HL-60 (cell line): ENCODE data around the gene PACS1.

Experiments
- DNase-seq, 2 experiments: peaks; one replicate each; pipeline ENCODE4 v3.0.0-alpha.2; 2010 to 2020; ENCODE audit warnings: low read depth in 1 of 2, low spot score in 1 of 2
- H3K27ac ChIP-seq: fragments of 250-450 bp; sonication (Bioruptor Pico); replicated peaks from 2 replicates; pipeline ENCODE4 v1.5.1; 2020; ENCODE audit warnings: mild to moderate bottlenecking, moderate library complexity
- H3K27me3 ChIP-seq: fragments of 250-450 bp; sonication (Bioruptor Pico); 2 replicates; pipeline ENCODE4 v1.5.1; 2021; ENCODE audit warnings: mild to moderate bottlenecking, moderate library complexity; ENCODE audit not compliant: insufficient read depth, poor library complexity, severe bottlenecking
- H3K4me3 ChIP-seq: replicated peaks from 2 replicates; pipeline ENCODE4 v1.5.1; 2011; ENCODE audit warnings: mild to moderate bottlenecking, control low read depth, low read length; ENCODE audit not compliant: insufficient read depth
- CTCF ChIP-seq: IDR thresholded peaks from one replicate; pipeline ENCODE4 v1.5.1; 2011; ENCODE audit warnings: low read length, control low read depth, inconsistent platforms; ENCODE audit not compliant: insufficient read depth
- GABPA ChIP-seq: IDR thresholded peaks from 2 replicates; pipeline ENCODE4 v1.6.1; 2012; ENCODE audit warnings: low read depth
- POLR2AphosphoS5 ChIP-seq: IDR thresholded peaks from 2 replicates; pipeline ENCODE4 v1.6.1; 2012; ENCODE audit warnings: low read depth
- SPI1 ChIP-seq: IDR thresholded peaks from 2 replicates; pipeline ENCODE4 v1.6.1; 2012; ENCODE audit warnings: low read depth, mild to moderate bottlenecking, borderline replicate concordance
- TF ChIP-seq, protein P1 (sequence below): IDR thresholded peaks from 2 replicates; pipeline ENCODE4 v1.6.1; 2012; ENCODE audit warnings: low read depth; ENCODE audit not compliant: insufficient replicate concordance

PACS1 gene

GRCh38 chr11:66142370-66143263 lies 72.5 kb downstream of the PACS1 start:
- Histone ChIP-seq H3K27ac (no peak overlapping the region), H3K4me3 (no peak overlapping the region), H3K27me3 (no peaks in the 10 kb centered on the region)
- DNase-seq: no peak
- TF ChIP-seq, protein P1, sequence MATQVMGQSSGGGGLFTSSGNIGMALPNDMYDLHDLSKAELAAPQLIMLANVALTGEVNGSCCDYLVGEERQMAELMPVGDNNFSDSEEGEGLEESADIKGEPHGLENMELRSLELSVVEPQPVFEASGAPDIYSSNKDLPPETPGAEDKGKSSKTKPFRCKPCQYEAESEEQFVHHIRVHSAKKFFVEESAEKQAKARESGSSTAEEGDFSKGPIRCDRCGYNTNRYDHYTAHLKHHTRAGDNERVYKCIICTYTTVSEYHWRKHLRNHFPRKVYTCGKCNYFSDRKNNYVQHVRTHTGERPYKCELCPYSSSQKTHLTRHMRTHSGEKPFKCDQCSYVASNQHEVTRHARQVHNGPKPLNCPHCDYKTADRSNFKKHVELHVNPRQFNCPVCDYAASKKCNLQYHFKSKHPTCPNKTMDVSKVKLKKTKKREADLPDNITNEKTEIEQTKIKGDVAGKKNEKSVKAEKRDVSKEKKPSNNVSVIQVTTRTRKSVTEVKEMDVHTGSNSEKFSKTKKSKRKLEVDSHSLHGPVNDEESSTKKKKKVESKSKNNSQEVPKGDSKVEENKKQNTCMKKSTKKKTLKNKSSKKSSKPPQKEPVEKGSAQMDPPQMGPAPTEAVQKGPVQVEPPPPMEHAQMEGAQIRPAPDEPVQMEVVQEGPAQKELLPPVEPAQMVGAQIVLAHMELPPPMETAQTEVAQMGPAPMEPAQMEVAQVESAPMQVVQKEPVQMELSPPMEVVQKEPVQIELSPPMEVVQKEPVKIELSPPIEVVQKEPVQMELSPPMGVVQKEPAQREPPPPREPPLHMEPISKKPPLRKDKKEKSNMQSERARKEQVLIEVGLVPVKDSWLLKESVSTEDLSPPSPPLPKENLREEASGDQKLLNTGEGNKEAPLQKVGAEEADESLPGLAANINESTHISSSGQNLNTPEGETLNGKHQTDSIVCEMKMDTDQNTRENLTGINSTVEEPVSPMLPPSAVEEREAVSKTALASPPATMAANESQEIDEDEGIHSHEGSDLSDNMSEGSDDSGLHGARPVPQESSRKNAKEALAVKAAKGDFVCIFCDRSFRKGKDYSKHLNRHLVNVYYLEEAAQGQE: no peak
- TF ChIP-seq GABPA (no peak), POLR2AphosphoS5 (no peak), CTCF (no peak)

- Histone ChIP-seq H3K27ac (no peak overlapping the region), H3K4me3 (no peak overlapping the region), H3K27me3 (no peaks in the 10 kb centered on the region)
- no peak for DNase-seq
- no peak for TF ChIP-seq POLR2AphosphoS5
- TF ChIP-seq CTCF: no peak
- TF ChIP-seq GABPA: no peak
- TF ChIP-seq, protein P1: no peak
- TF ChIP-seq SPI1: no peak
Measured at GRCh38 chr11:66143264-66143566, 73.1 kb downstream of the PACS1 start.

DNA sequence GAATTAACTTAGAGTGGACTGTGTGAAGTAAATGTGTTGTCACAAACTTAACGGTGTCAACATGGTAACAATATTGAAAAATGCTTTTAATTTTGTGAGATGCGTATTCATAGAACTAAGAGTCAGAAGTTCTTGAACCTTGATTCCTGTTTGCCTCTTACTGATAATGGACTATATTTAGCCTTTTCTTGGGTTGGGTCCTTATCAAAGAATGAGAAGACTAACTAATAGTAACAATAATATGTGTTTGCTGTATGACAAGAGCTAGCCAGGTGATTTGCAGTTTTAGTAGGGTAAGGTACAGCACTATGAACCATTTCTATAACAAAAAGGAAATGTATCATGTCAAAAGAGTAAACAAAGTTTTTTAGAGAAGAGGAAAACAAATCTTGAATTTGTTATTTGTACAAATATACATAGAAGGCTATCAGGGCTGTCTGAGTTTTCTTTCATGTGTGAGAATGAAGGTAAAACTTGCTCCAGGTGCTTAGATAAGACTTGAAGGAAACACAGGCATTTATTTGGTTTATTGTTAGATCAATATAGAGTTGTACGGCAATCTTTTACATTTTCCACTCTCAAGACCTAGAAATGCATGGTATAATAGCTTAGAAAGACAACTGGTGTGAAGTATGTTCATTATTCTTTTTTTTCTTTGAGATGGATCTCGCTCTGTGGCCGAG lies 74.1 kb downstream of the PACS1 start:
- no peak overlapping the region for H3K4me3 ChIP-seq
- no peak for DNase-seq
- H3K27me3 ChIP-seq: no peaks in the 10 kb centered on the region
- no peak for TF ChIP-seq POLR2AphosphoS5
- TF ChIP-seq, protein P1: no peak
- no peak for TF ChIP-seq SPI1
- no peak for TF ChIP-seq CTCF
- no peak for TF ChIP-seq GABPA
- no peak overlapping the region for H3K27ac ChIP-seq
